ENCODE results near the gene SLC50A1. TPM values are rescaled to one million over a fixed set of nuclear protein-coding genes. Genes with fewer than 3 reads are reported as not detected.
A peak's percentile ranks its signal among the peaks of the same experiment; 100 is the strongest.

The SLC50A1 gene
- total RNA-seq, 1 experiment from 2014 or later: 75.2 TPM

- no peaks in the 10 kb centered on the region for H3K79me2 ChIP-seq (ENCODE audit: low read length)
- no peak overlapping the region for H3K9ac ChIP-seq (ENCODE audit: low read length)
- H3K27me3 ChIP-seq (ENCODE audit: low read length): no peaks in the 10 kb centered on the region
- H3K27ac ChIP-seq (ENCODE audit: low read length): no peak overlapping the region
- BruUV-seq (replicated peaks): no TSS peak
- H3K9me2 ChIP-seq (replicated peaks; ENCODE audit: low read length): no peaks in the 10 kb centered on the region
- no peak overlapping the region for H2AFZ ChIP-seq (ENCODE audit: low read length)
- H3K4me3 ChIP-seq (ENCODE audit: low read length): no peak overlapping the region
- POLR2A ChIA-PET (ENCODE audit: unreplicated experiment): no interaction called here
- intact Hi-C loops (cut with micrococcal nuclease): no loop called here
- no peak for ATAC-seq
- no peaks in the 10 kb centered on the region for H3K9me3 ChIP-seq (ENCODE audit: low read length)
- H3F3A ChIP-seq (ENCODE audit: low read length, unreplicated experiment): no peaks in the 10 kb centered on the region
- TF ChIP-seq, protein P1, sequence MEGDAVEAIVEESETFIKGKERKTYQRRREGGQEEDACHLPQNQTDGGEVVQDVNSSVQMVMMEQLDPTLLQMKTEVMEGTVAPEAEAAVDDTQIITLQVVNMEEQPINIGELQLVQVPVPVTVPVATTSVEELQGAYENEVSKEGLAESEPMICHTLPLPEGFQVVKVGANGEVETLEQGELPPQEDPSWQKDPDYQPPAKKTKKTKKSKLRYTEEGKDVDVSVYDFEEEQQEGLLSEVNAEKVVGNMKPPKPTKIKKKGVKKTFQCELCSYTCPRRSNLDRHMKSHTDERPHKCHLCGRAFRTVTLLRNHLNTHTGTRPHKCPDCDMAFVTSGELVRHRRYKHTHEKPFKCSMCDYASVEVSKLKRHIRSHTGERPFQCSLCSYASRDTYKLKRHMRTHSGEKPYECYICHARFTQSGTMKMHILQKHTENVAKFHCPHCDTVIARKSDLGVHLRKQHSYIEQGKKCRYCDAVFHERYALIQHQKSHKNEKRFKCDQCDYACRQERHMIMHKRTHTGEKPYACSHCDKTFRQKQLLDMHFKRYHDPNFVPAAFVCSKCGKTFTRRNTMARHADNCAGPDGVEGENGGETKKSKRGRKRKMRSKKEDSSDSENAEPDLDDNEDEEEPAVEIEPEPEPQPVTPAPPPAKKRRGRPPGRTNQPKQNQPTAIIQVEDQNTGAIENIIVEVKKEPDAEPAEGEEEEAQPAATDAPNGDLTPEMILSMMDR (conservative IDR thresholded peaks at IDR 0.05; ENCODE audit: low read depth, low read length): no peak
- no peak for TF ChIP-seq EZH2 (IDR thresholded peaks at IDR 0.05; ENCODE audit: low read length, unreplicated experiment)
- TF ChIP-seq EZH2phosphoT487 (IDR thresholded peaks at IDR 0.05; ENCODE audit: borderline replicate concordance, low read length): no peak
- no peak for DNase-seq
- H4K20me1 ChIP-seq (ENCODE audit: low read length): no peaks in the 10 kb centered on the region
- no peaks in the 10 kb centered on the region for H3K36me3 ChIP-seq (ENCODE audit: low read depth, low read length)
- H3K4me2 ChIP-seq (ENCODE audit: low read length): no peak overlapping the region
- CTCF ChIA-PET: interaction anchor here (0.6 to 2.0 kb wide), 8 partner anchors 33 to 459 kb away, joined by 3 to 57 read pairs (median 5); partner anchors contain the start of gene KRTCAP2
- peaks cover 9% of the 10 kb centered on the region for H3K4me1 ChIP-seq (ENCODE audit: insufficient read depth, low read length)
Measured at GRCh38 chr1:155092131-155092530, 43.5 kb upstream of the SLC50A1 start.

GRCh38 chr1:155092641-155093040 is 43.0 kb upstream of the SLC50A1 start:
- no peaks in the 10 kb centered on the region for H3K27me3 ChIP-seq (ENCODE audit: low read length)
- ATAC-seq: no peak
- TF ChIP-seq EZH2 (IDR thresholded peaks at IDR 0.05; ENCODE audit: low read length, unreplicated experiment) (no peak), EZH2phosphoT487 (IDR thresholded peaks at IDR 0.05; ENCODE audit: borderline replicate concordance, low read length) (no peak)
- TF ChIP-seq, protein P1 (conservative IDR thresholded peaks at IDR 0.05; ENCODE audit: low read depth, low read length): no peak
- no peak overlapping the region for H3K4me3 ChIP-seq (ENCODE audit: low read length)
- no peaks in the 10 kb centered on the region for H3K36me3 ChIP-seq (ENCODE audit: low read depth, low read length)
- H3K4me2 ChIP-seq (ENCODE audit: low read length): no peak overlapping the region
- intact Hi-C loops (cut with micrococcal nuclease): no loop called here
- H2AFZ ChIP-seq (ENCODE audit: low read length): no peak overlapping the region
- peaks cover 9% of the 10 kb centered on the region for H3K4me1 ChIP-seq (ENCODE audit: insufficient read depth, low read length)
- no peaks in the 10 kb centered on the region for H3K79me2 ChIP-seq (ENCODE audit: low read length)
- no peaks in the 10 kb centered on the region for H3F3A ChIP-seq (ENCODE audit: low read length, unreplicated experiment)
- no peaks in the 10 kb centered on the region for H3K9me2 ChIP-seq (replicated peaks; ENCODE audit: low read length)
- H3K27ac ChIP-seq (ENCODE audit: low read length): no peak overlapping the region
- ChIA-PET CTCF (interaction anchor here (0.6 to 2.0 kb wide), 2 partner anchors 37 to 459 kb away, joined by 3 to 14 read pairs; no protein-coding TSS in a partner anchor), POLR2A (ENCODE audit: unreplicated experiment) (no interaction called here)
- no peaks in the 10 kb centered on the region for H3K9me3 ChIP-seq (ENCODE audit: low read length)
- H4K20me1 ChIP-seq (ENCODE audit: low read length): no peaks in the 10 kb centered on the region
- BruUV-seq (replicated peaks): no TSS peak
- no peak for DNase-seq
- H3K9ac ChIP-seq (ENCODE audit: low read length): no peak overlapping the region

GRCh38 chr1:155093911-155094621 is 41.6 kb upstream of the SLC50A1 start:
- ChIA-PET CTCF (interaction anchor here (1.3 to 1.9 kb wide), 2 partner anchors 41 to 73 kb away, joined by 3 to 12 read pairs; no protein-coding TSS in a partner anchor), POLR2A (ENCODE audit: unreplicated experiment) (no interaction called here)
- Histone ChIP-seq H3K36me3 (ENCODE audit: low read depth, low read length) (no peaks in the 10 kb centered on the region), H3K9me3 (ENCODE audit: low read length) (no peaks in the 10 kb centered on the region), H3K9ac (ENCODE audit: low read length) (no peak overlapping the region), H3K79me2 (ENCODE audit: low read length) (no peaks in the 10 kb centered on the region), H3F3A (ENCODE audit: low read length, unreplicated experiment) (no peaks in the 10 kb centered on the region), H3K4me3 (ENCODE audit: low read length) (no peak overlapping the region), H3K27ac (ENCODE audit: low read length) (no peak overlapping the region), H3K27me3 (ENCODE audit: low read length) (no peaks in the 10 kb centered on the region), H3K4me1 (ENCODE audit: insufficient read depth, low read length) (peaks cover 9% of the 10 kb centered on the region), H2AFZ (ENCODE audit: low read length) (peak overlapping the region; percentile 57), H3K9me2 (replicated peaks; ENCODE audit: low read length) (no peaks in the 10 kb centered on the region), H4K20me1 (ENCODE audit: low read length) (no peaks in the 10 kb centered on the region), H3K4me2 (ENCODE audit: low read length) (peak overlapping the region; percentile 25; the same call in 1 of the 2 replicates)
- TF ChIP-seq, protein P1 (conservative IDR thresholded peaks at IDR 0.05; ENCODE audit: low read depth, low read length): peak; percentile 79
- TF ChIP-seq EZH2 (IDR thresholded peaks at IDR 0.05; ENCODE audit: low read length, unreplicated experiment) (no peak), EZH2phosphoT487 (IDR thresholded peaks at IDR 0.05; ENCODE audit: borderline replicate concordance, low read length) (no peak)
- intact Hi-C loops (cut with micrococcal nuclease): loop anchor here (1.0 kb wide), 2 partner anchors 29 to 41 kb away; partner anchors contain the start of gene SLC50A1
- ATAC-seq (peak; percentile 79), DNase-seq (peak; percentile 78)
- no TSS peak for BruUV-seq (replicated peaks)

Data from PC-3 (cell line).